GM19193 (cell line): ENCODE data around the gene CLECL1.
A peak's percentile ranks its signal among the peaks of the same experiment; 100 is the strongest.

Experiments
- POLR2A ChIP-seq: IDR thresholded peaks from 4 replicates; pipeline ENCODE4 v1.6.1; 2011; ENCODE audit not compliant: insufficient read depth, insufficient read length; ENCODE audit errors: extremely low read depth

CLECL1 gene

DNA sequence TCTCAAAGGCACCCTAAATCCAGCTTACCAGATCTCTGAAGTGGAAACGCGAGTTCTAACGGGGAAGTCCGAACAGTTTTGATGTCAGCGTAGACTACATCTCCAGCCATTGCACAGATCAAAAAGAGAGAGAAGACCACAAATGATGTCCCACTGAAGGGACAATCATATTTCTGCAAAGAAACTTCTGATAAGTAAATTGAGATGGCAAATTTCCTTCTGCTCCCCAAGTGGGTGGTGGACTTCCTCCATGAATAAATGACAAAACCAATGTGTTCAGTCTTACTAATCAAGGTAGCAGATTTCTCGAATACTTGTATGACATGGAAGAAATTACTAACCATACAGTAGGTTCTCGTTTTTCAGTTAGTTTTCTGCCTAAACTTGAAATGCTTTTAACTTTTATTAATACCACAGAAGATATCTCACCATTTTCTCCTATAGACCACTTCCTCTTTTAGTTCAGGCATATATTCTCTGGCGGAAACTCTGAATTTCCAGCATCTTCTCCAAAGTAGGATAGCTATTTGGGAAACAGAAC is at the start of gene CLECL1:
CLECL1 (minus strand) TSS at position 177 of the 541 bp plus-strand sequence.
- TF ChIP-seq POLR2A = peak; percentile 55

DNA sequence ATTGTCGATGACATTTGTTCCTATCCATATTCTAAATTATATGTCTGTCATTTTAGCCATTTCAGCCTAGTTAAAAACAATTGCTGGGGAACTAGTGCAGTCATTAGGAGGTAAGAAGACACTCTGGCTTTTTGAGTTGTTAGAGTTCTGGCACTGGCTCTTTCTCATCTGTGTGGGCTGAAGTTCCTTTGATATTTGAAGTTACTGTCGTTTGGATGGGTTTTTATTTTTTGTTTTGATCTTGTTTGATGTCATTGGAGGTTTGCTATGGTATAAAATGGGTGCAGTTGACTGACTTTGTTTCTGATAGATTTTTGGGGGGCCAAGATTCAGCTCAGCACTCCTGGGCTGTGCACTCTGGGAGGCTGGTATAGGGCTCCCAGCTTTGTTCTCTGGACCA is 48.5 kb upstream of the CLECL1 start:
- TF ChIP-seq POLR2A = no peak

DNA sequence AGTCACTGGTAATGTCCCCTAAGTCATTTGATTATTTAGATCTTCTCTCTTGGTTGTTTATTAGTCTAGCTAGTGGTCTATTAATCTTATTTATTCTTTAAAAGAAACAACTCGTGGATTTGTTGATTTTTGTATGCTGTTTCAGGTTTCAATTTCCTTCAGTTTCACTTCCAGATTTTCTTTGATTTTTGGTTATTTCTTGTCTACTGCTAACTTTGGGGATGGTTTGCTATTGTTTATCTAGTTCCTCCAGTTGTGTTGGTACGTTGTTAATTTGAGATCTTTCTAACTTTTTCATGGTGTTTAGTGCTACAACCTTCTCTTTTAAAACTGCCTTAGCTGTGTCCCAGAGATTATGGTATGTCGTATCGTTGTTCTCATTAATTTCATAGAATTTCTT is 46.3 kb upstream of the CLECL1 start:
- TF ChIP-seq POLR2A = no peak

DNA sequence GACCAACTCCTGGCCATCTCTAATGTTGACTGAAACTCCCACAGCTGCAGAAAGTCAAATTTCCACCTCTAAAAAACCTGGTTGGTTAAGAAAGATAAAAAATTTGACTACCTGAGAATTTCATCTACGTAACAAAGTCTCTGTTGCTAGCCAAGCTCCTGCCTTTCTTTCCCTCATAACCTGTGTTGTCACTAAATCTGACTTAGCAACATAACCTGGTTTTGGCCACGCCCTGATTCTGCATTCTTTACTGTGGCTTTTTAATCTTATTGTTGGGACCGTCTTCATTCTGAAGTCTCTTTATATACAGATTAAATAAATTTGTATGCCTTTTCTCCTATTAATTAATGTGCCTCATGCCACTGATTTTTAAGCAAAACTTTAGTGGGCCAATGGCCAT is 43.9 kb upstream of the CLECL1 start:
- no peak for TF ChIP-seq POLR2A

DNA sequence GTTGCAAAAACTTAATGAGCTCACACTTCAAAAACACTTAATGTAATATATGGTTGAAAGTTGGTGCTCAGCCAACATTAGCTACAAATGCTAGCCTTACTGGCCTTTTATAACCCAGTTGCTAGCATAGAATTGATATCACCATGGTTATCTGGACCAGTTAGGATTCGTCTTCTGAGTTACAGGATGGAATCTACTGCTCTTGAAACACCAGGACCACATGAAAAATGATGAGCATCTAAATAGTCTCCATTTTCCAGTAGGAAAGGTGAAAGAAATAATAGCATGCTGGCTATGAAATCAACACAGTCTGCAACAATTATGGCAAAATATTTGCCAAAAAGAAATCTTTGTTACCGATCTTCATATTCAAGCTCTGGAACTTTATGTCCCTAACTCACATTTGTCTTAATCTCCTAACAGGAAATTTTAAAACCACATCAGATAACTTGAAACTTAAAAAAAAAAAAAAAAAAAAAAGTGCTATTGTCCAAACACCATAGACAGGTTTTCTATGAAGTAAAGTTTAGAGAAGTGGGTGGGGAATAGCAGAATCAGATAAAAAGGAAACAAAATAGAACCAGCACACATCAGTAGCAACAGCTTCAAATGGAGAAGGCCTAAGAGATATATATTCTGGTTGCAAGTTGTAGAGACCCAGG is 40.5 kb upstream of the CLECL1 start:
- TF ChIP-seq POLR2A = no peak

DNA sequence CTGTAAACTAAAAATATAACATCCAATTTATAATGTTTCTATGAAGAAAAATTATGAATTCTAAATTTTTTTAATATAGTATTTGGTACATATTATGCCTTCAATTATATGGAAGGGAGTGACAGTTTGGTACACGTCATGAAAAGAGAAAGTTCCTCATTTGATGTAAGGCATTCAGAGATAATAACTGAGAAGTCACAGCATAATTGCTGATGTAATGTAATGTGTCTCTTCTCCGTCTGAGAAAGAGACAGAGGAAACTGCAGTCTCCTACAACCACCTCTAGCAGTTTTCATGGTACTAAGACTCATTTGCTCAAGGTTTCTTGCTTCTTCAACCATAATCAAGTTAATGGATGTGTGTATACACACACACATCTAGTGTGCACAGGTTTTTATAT is 30.1 kb upstream of the CLECL1 start:
- TF ChIP-seq POLR2A = no peak

DNA sequence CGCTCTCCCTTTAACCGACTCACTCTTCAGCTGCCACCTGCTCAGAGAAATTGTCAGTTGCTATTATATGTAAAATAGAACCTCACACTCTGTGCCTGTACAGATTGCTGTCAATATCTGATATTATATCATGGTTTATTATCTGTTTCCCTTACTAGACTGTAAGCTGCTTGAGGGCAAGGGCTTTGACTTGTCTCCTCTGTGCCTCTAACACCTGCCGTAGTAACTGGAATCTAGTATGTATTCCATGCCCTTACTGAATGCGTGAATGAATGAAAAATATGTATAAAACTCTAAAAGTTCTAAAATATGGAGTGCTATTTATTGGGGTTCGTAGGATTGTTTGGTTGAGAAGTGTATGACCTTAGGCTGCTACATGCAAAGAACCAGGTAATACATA is 29.5 kb upstream of the CLECL1 start:
- TF ChIP-seq POLR2A = no peak

DNA sequence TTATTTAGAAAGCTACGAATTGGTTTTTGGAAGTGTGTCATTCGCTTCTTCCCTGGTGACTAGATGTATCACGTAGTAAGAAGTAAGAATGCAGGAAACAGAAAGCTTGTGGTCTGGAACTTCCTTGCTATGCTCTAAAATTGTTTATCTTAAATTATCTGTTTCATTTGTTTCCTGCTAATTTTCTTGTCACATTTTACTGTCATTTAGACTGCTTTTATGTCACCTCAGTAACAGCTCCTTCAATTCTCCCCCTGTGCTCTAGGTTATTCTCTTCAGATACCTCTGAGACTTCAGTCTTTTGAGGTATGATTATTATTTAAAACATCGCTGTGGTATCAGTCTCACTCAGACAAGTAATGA is 28.5 kb upstream of the CLECL1 start:
- no peak for TF ChIP-seq POLR2A

DNA sequence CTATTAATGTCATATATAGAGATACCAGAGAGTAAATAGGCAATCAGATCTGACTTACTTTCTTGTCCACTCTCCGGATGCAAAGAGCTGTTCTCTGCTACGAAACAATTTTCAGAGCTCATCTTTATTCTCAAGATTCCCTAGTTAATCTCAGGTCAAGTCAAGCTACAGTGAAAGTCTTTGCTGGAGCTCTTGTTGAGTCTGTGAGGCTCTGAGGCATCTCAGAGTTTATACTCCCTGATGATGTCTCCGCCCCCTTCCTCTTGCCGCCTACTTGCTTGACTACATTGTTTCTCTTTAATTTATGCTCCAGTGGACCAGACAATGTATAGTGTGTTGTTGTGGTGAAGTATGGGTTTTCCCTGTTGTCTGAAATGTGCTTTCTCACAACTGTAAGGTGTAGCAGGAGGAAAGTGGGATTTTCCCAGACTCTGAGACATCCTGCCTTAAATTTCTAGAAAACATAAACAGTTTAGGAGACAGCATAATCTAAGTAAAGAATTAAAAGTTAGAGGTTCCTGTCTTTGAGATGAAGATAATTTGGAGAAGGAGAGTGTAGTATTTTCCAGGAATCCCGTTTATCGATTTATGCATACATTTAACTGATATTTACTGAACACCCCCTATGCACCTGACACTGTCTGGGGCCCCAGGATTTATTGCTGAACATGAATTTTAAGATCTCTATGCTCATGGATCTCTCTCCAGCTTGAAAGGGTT is 28.0 kb upstream of the CLECL1 start, which contains the start of gene CD69:
CD69 (minus strand) TSS at position 203 of the 720 bp plus-strand sequence; CDS start at position 122, 81 bp downstream.
- peak; percentile 96 for TF ChIP-seq POLR2A

DNA sequence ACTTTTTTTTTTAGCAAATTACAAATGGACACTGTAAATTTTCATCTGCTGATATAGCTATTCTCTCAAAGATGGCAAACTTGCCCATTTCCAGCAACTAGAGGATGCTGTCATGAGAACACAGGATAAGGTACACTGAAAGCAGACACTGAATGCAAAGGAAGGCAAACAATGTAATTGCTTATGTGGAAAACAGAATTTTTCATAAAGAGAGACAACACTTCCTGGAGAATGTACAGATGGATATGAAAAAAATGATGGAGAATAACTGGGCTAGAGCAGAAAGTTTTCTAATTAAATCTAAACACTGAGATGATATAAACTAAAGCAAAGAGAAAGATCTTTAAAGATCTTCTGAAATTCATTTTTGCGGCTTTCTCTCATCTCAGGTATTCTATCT is 27.2 kb upstream of the CLECL1 start:
- TF ChIP-seq POLR2A = no peak

DNA sequence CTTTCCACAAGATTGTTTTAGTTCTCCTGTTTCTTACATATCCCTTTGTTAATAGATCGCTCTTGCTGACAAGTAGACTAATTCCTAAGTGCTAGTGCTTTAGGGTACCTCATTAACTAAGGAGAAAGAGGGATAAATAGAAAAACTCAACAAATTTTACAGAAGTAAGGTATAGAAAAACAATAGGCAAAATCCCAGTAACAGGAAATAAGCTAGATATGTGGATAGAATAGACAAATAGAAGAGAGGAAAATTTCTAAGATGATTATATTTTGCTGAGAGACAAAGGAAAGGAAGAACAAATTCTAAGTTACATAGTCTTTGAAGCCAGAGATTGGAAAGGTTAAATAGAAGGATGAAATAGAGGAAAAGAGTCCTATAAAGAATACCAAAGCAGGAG is 26.8 kb upstream of the CLECL1 start:
- TF ChIP-seq POLR2A = no peak

DNA sequence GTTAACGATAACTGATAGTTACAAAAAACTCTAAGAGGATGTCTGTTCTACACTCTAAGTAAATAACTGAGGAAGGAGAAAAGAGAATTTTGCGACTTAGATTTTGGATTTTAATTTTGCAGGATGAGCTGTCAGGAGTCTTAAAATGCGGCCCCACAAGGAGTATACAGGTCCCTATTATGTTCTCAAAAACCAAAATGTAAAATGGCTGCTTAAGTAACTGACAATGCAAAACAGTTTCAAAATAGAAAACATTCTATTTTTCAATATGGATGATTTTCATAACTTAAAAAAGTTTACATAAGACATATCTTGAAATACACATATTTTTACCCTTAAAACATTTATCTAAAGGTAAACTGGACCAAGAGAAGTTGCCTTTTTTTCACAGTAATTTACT is 25.2 kb upstream of the CLECL1 start:
- TF ChIP-seq POLR2A = no peak

DNA sequence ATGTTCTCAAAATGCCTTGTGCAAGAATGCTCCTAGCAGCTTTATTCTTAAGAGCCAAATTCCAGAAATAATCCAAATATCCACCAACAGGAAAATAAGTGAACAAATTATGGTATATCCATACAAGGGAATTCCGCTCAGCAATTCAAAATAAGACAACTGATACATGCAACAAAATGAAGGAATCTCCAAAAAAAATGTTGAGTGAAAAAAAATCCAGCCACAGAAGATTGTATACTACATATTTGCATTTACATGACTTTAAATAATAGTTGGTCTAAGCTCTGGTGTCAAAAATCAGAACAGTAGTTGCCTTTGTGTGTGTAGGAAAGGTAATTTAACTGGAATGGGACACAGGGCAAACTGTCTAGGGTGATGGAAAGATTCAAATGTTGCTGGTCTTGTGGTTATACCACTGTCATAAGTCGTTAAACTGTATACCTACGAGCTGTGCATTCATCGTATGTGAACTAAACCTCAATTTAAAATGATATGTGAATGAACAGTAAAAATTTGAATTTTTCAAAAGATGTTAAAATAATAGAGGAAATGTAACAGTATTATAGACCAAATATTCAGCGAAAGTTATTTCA is 24.6 kb upstream of the CLECL1 start:
- no peak for TF ChIP-seq POLR2A

DNA sequence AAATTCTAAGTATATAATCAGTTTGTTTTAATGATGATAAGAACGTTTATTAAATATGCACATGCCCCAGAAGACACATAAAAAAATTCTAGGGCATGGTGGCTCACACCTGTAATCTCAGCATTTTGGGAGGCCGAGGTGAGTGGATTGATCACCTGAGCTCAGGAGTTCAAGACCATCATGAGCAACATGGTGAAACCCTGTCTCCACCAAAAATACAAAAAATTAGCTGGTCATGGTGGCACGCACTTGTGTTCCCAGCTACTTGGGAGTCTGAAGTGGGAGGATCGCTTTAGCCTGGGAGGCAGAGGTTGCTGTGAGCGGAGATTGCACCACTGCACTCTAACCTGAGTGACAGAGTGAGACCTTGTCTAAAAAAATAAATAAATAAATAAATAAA is 23.8 kb upstream of the CLECL1 start:
- no peak for TF ChIP-seq POLR2A

DNA sequence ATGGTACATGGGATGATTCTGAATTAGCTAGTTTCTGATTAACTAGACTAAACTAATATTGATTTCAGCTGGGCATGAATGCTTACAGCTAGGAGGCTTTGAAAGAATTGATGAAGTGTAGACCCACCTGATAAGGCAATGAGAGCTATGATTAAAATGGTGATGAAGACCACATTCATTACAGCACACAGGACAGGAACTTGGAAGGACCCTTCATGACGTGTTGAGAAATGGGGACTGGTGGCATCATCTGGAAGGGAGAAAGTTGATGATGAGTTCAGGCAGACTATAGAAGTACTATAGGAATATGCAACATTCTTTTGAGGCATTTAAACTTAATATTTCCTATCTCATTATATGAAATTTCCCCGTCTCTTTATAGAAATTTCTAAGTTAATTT is 23.3 kb upstream of the CLECL1 start:
- TF ChIP-seq POLR2A = no peak

DNA sequence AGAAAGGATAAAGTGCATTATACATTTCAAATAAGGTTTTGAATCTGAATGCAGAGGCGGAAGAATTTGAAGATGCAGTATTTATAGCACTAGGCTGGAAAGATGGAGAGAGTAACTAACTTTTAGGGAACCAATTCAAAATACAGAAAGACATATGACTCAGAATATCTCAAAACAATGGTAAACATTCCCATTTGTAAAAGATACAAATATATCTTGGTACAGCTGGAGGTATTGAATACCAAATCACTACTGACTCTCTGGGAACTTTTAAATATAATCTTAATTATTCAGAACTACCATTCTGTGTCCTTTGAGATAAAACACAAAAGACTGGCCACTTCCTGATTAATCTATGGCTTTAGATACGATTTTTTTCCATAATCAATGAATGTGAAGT is 22.7 kb upstream of the CLECL1 start:
- no peak for TF ChIP-seq POLR2A
